C4-2B (cell line): ENCODE results near the gene ANGPTL2.

Experiments used
- CTCF ChIP-seq: fragments of 450-650 bp; conservative IDR thresholded peaks from 2 replicates; pipeline ENCODE4 v1.5.1; 2017; ENCODE audit warnings: mild to moderate bottlenecking
- ZFX ChIP-seq: fragments of 450-650 bp; IDR thresholded peaks from 2 replicates; pipeline ENCODE4 v1.6.1; 2017

GRCh38 chr9:127119320-127119709, 3.1 kb downstream of the ANGPTL2 start:
- TF ChIP-seq CTCF (no peak), ZFX (no peak)
